GM19372 (cell line): ENCODE measurements around the gene PHACTR1.

Source experiments
- ATAC-seq: cut with Tn5 transposase; IDR thresholded peaks from one replicate; pipeline ENCODE4 v1.9.1; 2021; ENCODE audit warnings: mild to moderate bottlenecking, low read depth, moderate library complexity; ENCODE audit not compliant: unreplicated experiment

PHACTR1 gene

GRCh38 chr6:13175087-13175486, 458.5 kb downstream of the PHACTR1 start:
- no peak for ATAC-seq

GRCh38 chr6:13175759-13176158, 459.2 kb downstream of the PHACTR1 start:
- ATAC-seq, result no peak

GRCh38 chr6:13177664-13178063, 461.1 kb downstream of the PHACTR1 start:
- no peak for ATAC-seq

GRCh38 chr6:13178107-13178506, 461.5 kb downstream of the PHACTR1 start:
- no peak for ATAC-seq

GRCh38 chr6:13180538-13180937, 464.0 kb downstream of the PHACTR1 start:
- ATAC-seq, result no peak

GRCh38 chr6:13181393-13181792, 464.8 kb downstream of the PHACTR1 start:
- no peak for ATAC-seq

GRCh38 chr6:13183415-13184088, 467.0 kb downstream of the PHACTR1 start:
- ATAC-seq, result no peak

- ATAC-seq, result no peak
Measured at GRCh38 chr6:13184089-13184468, 467.5 kb downstream of the PHACTR1 start.

- no peak for ATAC-seq
Measured at GRCh38 chr6:13184547-13184946, 468.0 kb downstream of the PHACTR1 start.

GRCh38 chr6:13186861-13187260, 470.3 kb downstream of the PHACTR1 start:
- no peak for ATAC-seq

- no peak for ATAC-seq
Measured at GRCh38 chr6:13187692-13188091, 471.1 kb downstream of the PHACTR1 start.

GRCh38 chr6:13188306-13188705, 471.7 kb downstream of the PHACTR1 start:
- no peak for ATAC-seq

GRCh38 chr6:13189710-13190109, 473.1 kb downstream of the PHACTR1 start:
- no peak for ATAC-seq

- ATAC-seq, result no peak
Measured at GRCh38 chr6:13190376-13190775, 473.8 kb downstream of the PHACTR1 start.

- no peak for ATAC-seq
Measured at GRCh38 chr6:13191461-13191860, 474.9 kb downstream of the PHACTR1 start.

GRCh38 chr6:13194852-13195251, 478.3 kb downstream of the PHACTR1 start:
- no peak for ATAC-seq

- ATAC-seq, result no peak
Measured at GRCh38 chr6:13195803-13196202, 479.2 kb downstream of the PHACTR1 start.

- ATAC-seq, result no peak
Measured at GRCh38 chr6:13198168-13198567, 481.6 kb downstream of the PHACTR1 start.

GRCh38 chr6:13201336-13201735, 484.8 kb downstream of the PHACTR1 start:
- ATAC-seq, result no peak

- no peak for ATAC-seq
Measured at GRCh38 chr6:13203145-13203544, 486.6 kb downstream of the PHACTR1 start.

GRCh38 chr6:13205106-13205505, 488.5 kb downstream of the PHACTR1 start:
- no peak for ATAC-seq

- no peak for ATAC-seq
Measured at GRCh38 chr6:13212096-13212495, 495.5 kb downstream of the PHACTR1 start.

- ATAC-seq, result no peak
Measured at GRCh38 chr6:13212538-13212937, 496.0 kb downstream of the PHACTR1 start.
